HepG2 (cell line): ENCODE data around the gene TRAPPC12. TPM values are rescaled to one million over a fixed set of nuclear protein-coding genes. Genes with fewer than 3 reads are reported as not detected.

Experiments
- ATAC-seq: fragments of 200-7000 bp; cut with Tn5 transposase; 3 replicates; pipeline ENCODE4 v1.9.1; 2020; ENCODE audit warnings: mild to moderate bottlenecking, moderate library complexity
- BruUV-seq: library from RNA; stranded (reverse); fragments of 400-500 nt; replicated peaks from 2 replicates; lab custom pipeline; 2021; lab: Mats Ljungman, UMichigan
- CTCF ChIA-PET: fragments of 300-600 bp; formaldehyde crosslinking; extraction: SDS; loops from one replicate; lab custom pipeline; 2021; ENCODE audit warnings: low total read pairs, inconsistent platforms, low intra/inter-chr PET ratio; lab: Yijun Ruan, JAX
- POLR2A ChIA-PET: fragments of 350-600 bp; sonication (Branson Sonifier 250); formaldehyde crosslinking; loops from one replicate; lab custom pipeline; 2020; ENCODE audit warnings: antibody characterized with exemption, inconsistent platforms; lab: Yijun Ruan, JAX
- DNase-seq: peaks from one replicate; pipeline ENCODE4 v3.0.0-alpha.2; 2015; ENCODE audit warnings: low spot score
- FAIRE-seq: peaks from 3 replicates; lab custom pipeline; 2011; peaks lifted over from hg19 to GRCh38; lab: Jason Lieb, UNC
- H2AFZ ChIP-seq: one replicate; pipeline ENCODE4 v1.6.1; 2011; ENCODE audit warnings: low read length, inconsistent platforms
- H3K27ac ChIP-seq: fragments of 300-600 bp; 3 replicates; pipeline ENCODE4 v1.8.0; 2011; ENCODE audit warnings: mixed run types, mild to moderate bottlenecking, mixed read lengths, low read length, inconsistent platforms; ENCODE audit not compliant: insufficient read depth; ENCODE audit errors: extremely low read length
- H3K27me3 ChIP-seq, 2 experiments: fragments of 200-600 bp in 1 of 2; 2 replicates in 1 of 2; 3 replicates in 1 of 2; pipeline versions ENCODE4 v1.6.0 to v1.8.0; 2011; ENCODE audit warnings: low read length in 2 of 2, mild to moderate bottlenecking in 2 of 2, moderate library complexity in 2 of 2, inconsistent platforms in 1 of 2; ENCODE audit not compliant: insufficient read depth in 2 of 2, control insufficient read depth in 1 of 2
- H3K36me3 ChIP-seq, 2 experiments: fragments of 200-600 bp in 1 of 2; replicated peaks in 1 of 2; 2 replicates in 1 of 2; 3 replicates in 1 of 2; pipeline versions ENCODE4 v1.5.1 to v1.8.0; 2011; ENCODE audit warnings: low read length in 2 of 2, inconsistent platforms in 1 of 2; ENCODE audit not compliant: insufficient read depth in 2 of 2, control insufficient read depth in 1 of 2
- H3K4me1 ChIP-seq: 2 replicates; pipeline ENCODE4 v1.5.1; 2012; ENCODE audit warnings: low read length, inconsistent platforms; ENCODE audit not compliant: insufficient read depth
- H3K4me2 ChIP-seq: 2 replicates; pipeline ENCODE4 v1.6.0; 2011; ENCODE audit warnings: low read depth, low read length, inconsistent platforms
- H3K4me3 ChIP-seq, 3 experiments: fragments of 200-600 bp in 1 of 3; sonication (generic), shearing (Covaris generic) in 1 of 3; replicated peaks in 1 of 3; 2 replicates each; pipeline ENCODE4 v1.5.1; 2011 to 2016; ENCODE audit warnings: low read length in 3 of 3, inconsistent platforms in 2 of 3, low read depth in 2 of 3, mild to moderate bottlenecking in 2 of 3, control low read depth in 1 of 3, mixed read lengths in 1 of 3; ENCODE audit not compliant: insufficient read depth in 1 of 3
- H3K79me2 ChIP-seq: one replicate; pipeline ENCODE4 v1.6.1; 2011; ENCODE audit warnings: low read length, inconsistent platforms; ENCODE audit not compliant: insufficient read depth
- H3K9ac ChIP-seq: 2 replicates; pipeline ENCODE4 v1.6.0; 2011; ENCODE audit warnings: mild to moderate bottlenecking, low read depth, low read length, inconsistent platforms; ENCODE audit not compliant: insufficient read depth
- H3K9me3 ChIP-seq: 2 replicates; pipeline ENCODE4 v1.5.1; 2012; ENCODE audit warnings: mild to moderate bottlenecking, low read length
- H4K20me1 ChIP-seq: 2 replicates; pipeline ENCODE4 v1.6.0; 2011; ENCODE audit warnings: inconsistent platforms, mild to moderate bottlenecking, low read length, moderate library complexity; ENCODE audit not compliant: insufficient read depth
- ARID4A ChIP-seq: sonication (generic); formaldehyde crosslinking; IDR thresholded peaks from 2 replicates; pipeline ENCODE4 v1.5.0; 2020; ENCODE audit warnings: mild to moderate bottlenecking, missing genetic modification reagents, borderline replicate concordance
- HOXA5 ChIP-seq: sonication (generic); formaldehyde crosslinking; IDR thresholded peaks from 2 replicates; pipeline ENCODE4 v1.4.0; 2020; ENCODE audit warnings: missing genetic modification reagents
- KDM4B ChIP-seq: sonication (generic); formaldehyde crosslinking; IDR thresholded peaks from 2 replicates; pipeline ENCODE4 v1.4.0; 2020; ENCODE audit warnings: missing genetic modification reagents
- MBD4 ChIP-seq: IDR thresholded peaks from 2 replicates; pipeline ENCODE4 v1.6.1; 2012; ENCODE audit warnings: low read length, inconsistent platforms, borderline replicate concordance
- SOX5 ChIP-seq: IDR thresholded peaks from 2 replicates; pipeline ENCODE4 v1.6.1; 2016; ENCODE audit warnings: borderline replicate concordance
- ZBTB1 ChIP-seq: sonication (generic); formaldehyde crosslinking; IDR thresholded peaks from 2 replicates; pipeline ENCODE4 v1.4.0; 2020; ENCODE audit warnings: missing genetic modification reagents, borderline replicate concordance
- ZFAT ChIP-seq: sonication (generic); formaldehyde crosslinking; conservative IDR thresholded peaks from 2 replicates; pipeline ENCODE4 v1.8.1; 2023; ENCODE audit warnings: missing genetic modification reagents, inconsistent platforms
- WGBS: methylation state at CpG from one replicate; pipeline ENCODE4 v1.1.6; 2017; ENCODE audit warnings: low lambda C conversion rate; 5-methylcytosine and 5-hydroxymethylcytosine counted together
- in situ Hi-C: cut with HindIII; loops from 2 replicates; pipeline ENCODE4 v1.10.0; 2017; ENCODE audit warnings: low pct_unique_long_range_greater_than_20kb; ENCODE audit not compliant: extremely low pct_ligation_motif_present
- intact Hi-C: fragments of 100-400 bp; cut with micrococcal nuclease; formaldehyde crosslinking; loops from one replicate; pipeline ENCODE4 v1.10.0; 2022; ENCODE audit not compliant: unreplicated experiment
- polyA plus RNA-seq, 8 experiments: library from polyadenylated mRNA; depleted of rRNA in 3 of 8; stranded (reverse) in 7 of 8; unstranded in 1 of 8; fragments of >200 nt; fragmentation: Illumina TruSeq in 4 of 8; extraction: Trizol in 4 of 8; gene quantifications; 2 replicates each; pipeline versions ENCODE4 v1.2.1 to v1.2.3, GENCODE V29; 2011 to 2016; ENCODE audit warnings: low read depth in 4 of 8, missing spikeins in 1 of 8, mixed read lengths in 1 of 8; ENCODE audit not compliant: insufficient read depth in 1 of 8
- total RNA-seq, 5 experiments: library from RNA; depleted of rRNA; stranded (reverse); fragments of >200 nt; fragmentation: Illumina TruSeq; extraction: Trizol; gene quantifications; 2 replicates each; pipeline ENCODE4 v1.2.3, GENCODE V29; 2016; ENCODE audit warnings: low read depth in 1 of 5
- TF ChIP-seq, protein P1 (sequence below): sonication (generic); formaldehyde crosslinking; IDR thresholded peaks from 2 replicates; pipeline ENCODE4 v1.5.1; 2020; ENCODE audit warnings: missing genetic modification reagents, mild to moderate bottlenecking, borderline replicate concordance
- TF ChIP-seq, protein P2 (sequence below): sonication (generic); formaldehyde crosslinking; IDR thresholded peaks from 2 replicates; pipeline ENCODE4 v1.4.0; 2020; ENCODE audit warnings: mild to moderate bottlenecking, missing genetic modification reagents, borderline replicate concordance

Gene TRAPPC12
- total and polyA plus RNA-seq, 2 of the 13 experiments (the other 11 are each of a cell fraction or from before 2014, with no cell fraction given): 46.4 to 97.7 TPM

GRCh38 chr2:3426615-3427014, 47.1 kb downstream of the TRAPPC12 start:
- no peaks in the 10 kb centered on the region for H3K79me2 ChIP-seq
- H3K9ac ChIP-seq: no peak overlapping the region
- H2AFZ ChIP-seq: no peak overlapping the region
- no peak overlapping the region for H3K4me2 ChIP-seq
- in situ Hi-C loops: no loop called here
- H3K27ac ChIP-seq: no peak overlapping the region
- peaks cover 40 to 74% of the 10 kb centered on the region in 2 experiments for H3K36me3 ChIP-seq
- 95% methylated on average over 14 of the region's 14 CpGs for WGBS
- TF ChIP-seq HOXA5: no peak
- no peak for TF ChIP-seq KDM4B
- TF ChIP-seq ARID4A: no peak
- no peak for TF ChIP-seq MBD4
- TF ChIP-seq, protein P1, sequence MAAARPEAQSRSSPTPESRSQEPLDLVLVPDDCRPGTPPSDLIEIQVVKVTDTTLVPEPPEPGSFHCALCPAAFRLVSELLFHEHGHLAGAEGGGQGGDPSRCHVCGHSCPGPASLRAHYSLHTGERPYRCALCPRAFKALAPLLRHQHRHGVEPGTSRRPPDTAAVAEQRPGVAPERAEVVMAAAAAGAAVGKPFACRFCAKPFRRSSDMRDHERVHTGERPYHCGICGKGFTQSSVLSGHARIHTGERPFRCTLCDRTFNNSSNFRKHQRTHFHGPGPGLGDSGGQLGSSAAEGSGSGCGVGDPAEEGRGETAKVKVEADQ: no peak
- TF ChIP-seq ZFAT: no peak
- TF ChIP-seq SOX5 (CRISPR knock-in tag): no peak
- TF ChIP-seq, protein P2, sequence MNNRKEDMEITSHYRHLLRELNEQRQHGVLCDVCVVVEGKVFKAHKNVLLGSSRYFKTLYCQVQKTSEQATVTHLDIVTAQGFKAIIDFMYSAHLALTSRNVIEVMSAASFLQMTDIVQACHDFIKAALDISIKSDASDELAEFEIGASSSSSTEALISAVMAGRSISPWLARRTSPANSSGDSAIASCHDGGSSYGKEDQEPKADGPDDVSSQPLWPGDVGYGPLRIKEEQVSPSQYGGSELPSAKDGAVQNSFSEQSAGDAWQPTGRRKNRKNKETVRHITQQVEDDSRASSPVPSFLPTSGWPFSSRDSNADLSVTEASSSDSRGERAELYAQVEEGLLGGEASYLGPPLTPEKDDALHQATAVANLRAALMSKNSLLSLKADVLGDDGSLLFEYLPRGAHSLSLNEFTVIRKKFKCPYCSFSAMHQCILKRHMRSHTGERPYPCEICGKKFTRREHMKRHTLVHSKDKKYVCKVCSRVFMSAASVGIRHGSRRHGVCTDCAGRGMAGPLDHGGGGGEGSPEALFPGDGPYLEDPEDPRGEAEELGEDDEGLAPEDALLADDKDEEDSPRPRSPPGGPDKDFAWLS: no peak
- no peak for TF ChIP-seq ZBTB1 (CRISPR knock-in tag)
- ChIA-PET POLR2A (no interaction called here), CTCF (no interaction called here)
- H3K27me3 ChIP-seq: no peaks in the 10 kb centered on the region
- H3K4me1 ChIP-seq: peaks cover 16% of the 10 kb centered on the region
- H3K4me3 ChIP-seq: no peak overlapping the region
- intact Hi-C loops: no loop called here
- FAIRE-seq (no peak), ATAC-seq (no peak), DNase-seq (no peak)
- H4K20me1 ChIP-seq: no peaks in the 10 kb centered on the region
- no TSS peak for BruUV-seq
- no peaks in the 10 kb centered on the region for H3K9me3 ChIP-seq
